ENCODE data around the gene ERFL. TPM values are rescaled to one million over a fixed set of nuclear protein-coding genes. Genes with fewer than 3 reads are reported as not detected.

The ERFL gene
- total and polyA plus RNA-seq, 2 donors (not counting 1 experiment from before 2014, with no cell fraction given): 2.3 to 5.5 TPM

GRCh38 chr19:41904118-41904870 is 24.0 kb downstream of the ERFL start:
- peaks cover 95% of the 10 kb centered on the region for H4K20me1 ChIP-seq (ENCODE audit: control insufficient read depth, insufficient read depth, low read length, poor library complexity, severe bottlenecking)
- WGBS (ENCODE audit: insufficient coverage): 99% methylated on average over 29 of the region's 30 CpGs
- no peak overlapping the region for H3K4me3 Mint-ChIP-seq
- ATAC-seq (ENCODE audit: low read depth) (no peak), DNase-seq (no peak)
- H3K4me1 Mint-ChIP-seq: peaks cover 2% of the 10 kb centered on the region
- no peak for TF ChIP-seq EZH2 (IDR thresholded peaks at IDR 0.05; ENCODE audit: borderline replicate concordance, insufficient read depth, low read depth, low read length, poor library complexity, severe bottlenecking)
- no peak for TF ChIP-seq CTCF (IDR thresholded peaks at IDR 0.05)
- peaks cover 11% of the 10 kb centered on the region for H3K79me2 ChIP-seq (ENCODE audit: control insufficient read depth, insufficient read depth, low read length)
- no peak overlapping the region for H3K4me2 ChIP-seq (replicated peaks; ENCODE audit: low read depth, low read length, poor library complexity, severe bottlenecking)
- intact Hi-C loops (cut with micrococcal nuclease): no loop called here
- POLR2A ChIA-PET: interaction anchor here (1.4 kb wide), 1 partner anchor 55 kb away, joined by 3 read pairs; the partner anchor contains the start of gene RABAC1
- H3K27me3 Mint-ChIP-seq: no peaks in the 10 kb centered on the region
- H3K27ac Mint-ChIP-seq: no peak overlapping the region
- H3K27me3 ChIP-seq (replicated peaks in 1 of 4; ENCODE audit: control extremely low read depth in 1 of 4, control insufficient read depth in 3 of 4, insufficient read depth in 4 of 4, low read length in 3 of 4): no peaks in the 10 kb centered on the region
- peaks cover 6 to 73% of the 10 kb centered on the region in 2 experiments for H3K36me3 ChIP-seq (replicated peaks in 1 of 2; ENCODE audit: control extremely low read depth in 1 of 2, control insufficient read depth in 1 of 2, extremely low read depth in 1 of 2, insufficient read depth in 2 of 2, low read length in 1 of 2)
- no peak overlapping the region for H3K4me3 ChIP-seq (ENCODE audit: control extremely low read depth in 1 of 5, extremely low read depth in 1 of 5, insufficient read depth in 1 of 5, low read depth in 2 of 5, low read length in 4 of 5)
- no peak overlapping the region for H3K27ac ChIP-seq (ENCODE audit: low read length in 2 of 2)
- H2AFZ ChIP-seq (ENCODE audit: insufficient read depth, low read depth, low read length, poor library complexity, severe bottlenecking): no peak overlapping the region
- no peak overlapping the region for H3K9ac ChIP-seq (ENCODE audit: low read length)
- H3K4me1 ChIP-seq (ENCODE audit: control insufficient read depth in 2 of 2, insufficient read depth in 2 of 2, low read length in 2 of 2): no peaks in the 10 kb centered on the region
- H3K9me3 Mint-ChIP-seq (ENCODE audit: insufficient read depth): no peaks in the 10 kb centered on the region
- CTCF ChIA-PET: interaction anchor here (1.0 to 1.3 kb wide), 2 partner anchors 13 to 42 kb away, joined by 3 read pairs; no protein-coding TSS in a partner anchor
- H3K9me3 ChIP-seq (ENCODE audit: control extremely low read depth in 1 of 3, control insufficient read depth in 2 of 3, insufficient read depth in 1 of 3, low read length in 2 of 3): no peaks in the 10 kb centered on the region
